HepG2 (cell line): ENCODE results near the gene CHDH. TPM values are rescaled to one million over a fixed set of nuclear protein-coding genes. Genes with fewer than 3 reads are reported as not detected.

Experiments used
- FOXP4 ChIP-seq: sonication (generic); formaldehyde crosslinking; IDR thresholded peaks from 2 replicates; pipeline ENCODE4 v1.4.0; 2020; ENCODE audit warnings: missing genetic modification reagents
- HCFC1 ChIP-seq: fragments of 150-350 bp; IDR thresholded peaks from 2 replicates; pipeline ENCODE4 v1.6.1; 2014; ENCODE audit warnings: low read depth, low read length
- HMGA1 ChIP-seq: sonication (generic); formaldehyde crosslinking; conservative IDR thresholded peaks from 2 replicates; pipeline ENCODE4 v1.4.0; 2020; ENCODE audit warnings: missing genetic modification reagents
- MYPOP ChIP-seq: sonication (generic); formaldehyde crosslinking; IDR thresholded peaks from 2 replicates; pipeline ENCODE4 v1.8.1; 2023; ENCODE audit warnings: mild to moderate bottlenecking, moderate library complexity, missing genetic modification reagents
- NRL ChIP-seq: sonication (generic); formaldehyde crosslinking; IDR thresholded peaks from 2 replicates; pipeline ENCODE4 v1.5.0; 2020; ENCODE audit warnings: missing genetic modification reagents, mild to moderate bottlenecking, moderate library complexity, borderline replicate concordance
- PRDM10 ChIP-seq: sonication (generic); formaldehyde crosslinking; IDR thresholded peaks from 2 replicates; pipeline ENCODE4 v1.4.0; 2020; ENCODE audit warnings: low read depth, missing genetic modification reagents
- REXO4 ChIP-seq: sonication (generic); formaldehyde crosslinking; IDR thresholded peaks from 2 replicates; pipeline ENCODE4 v1.8.0; 2022; ENCODE audit warnings: missing genetic modification reagents, mild to moderate bottlenecking, borderline replicate concordance
- SOX6 ChIP-seq, 2 experiments: fragments of 450-650 bp in 1 of 2; sonication (generic) in 1 of 2; formaldehyde crosslinking in 1 of 2; IDR thresholded peaks; 2 replicates each; pipeline versions ENCODE4 v1.4.0 to v1.6.1; 2017 to 2020; ENCODE audit warnings: antibody characterized with exemption in 1 of 2, mild to moderate bottlenecking in 1 of 2, missing genetic modification reagents in 1 of 2
- TRIM24 ChIP-seq: sonication (generic); formaldehyde crosslinking; IDR thresholded peaks from 2 replicates; pipeline ENCODE4 v1.8.0; 2022; ENCODE audit warnings: mild to moderate bottlenecking, missing genetic modification reagents
- U2AF1 ChIP-seq: fragments of 200-400 bp; formaldehyde crosslinking; optimal IDR thresholded peaks from 2 replicates; pipeline ENCODE3; 2017; ENCODE audit warnings: mild to moderate bottlenecking, low read depth, low read length
- YEATS4 ChIP-seq: sonication (generic); formaldehyde crosslinking; IDR thresholded peaks from 2 replicates; pipeline ENCODE4 v1.4.0; 2020; ENCODE audit warnings: missing genetic modification reagents, borderline replicate concordance
- ZBTB1 ChIP-seq: sonication (generic); formaldehyde crosslinking; IDR thresholded peaks from 2 replicates; pipeline ENCODE4 v1.4.0; 2020; ENCODE audit warnings: missing genetic modification reagents, borderline replicate concordance
- ZEB1 ChIP-seq: IDR thresholded peaks from 2 replicates; pipeline ENCODE4 v1.6.1; 2012; ENCODE audit warnings: mild to moderate bottlenecking, low read depth, inconsistent platforms; ENCODE audit not compliant: insufficient replicate concordance
- ZFP36L2 ChIP-seq: sonication (generic); formaldehyde crosslinking; IDR thresholded peaks from 2 replicates; pipeline ENCODE4 v1.4.0; 2020; ENCODE audit warnings: missing genetic modification reagents
- ZNF234 ChIP-seq: sonication (generic); formaldehyde crosslinking; conservative IDR thresholded peaks from 2 replicates; pipeline ENCODE4 v1.5.1; 2020; ENCODE audit warnings: mild to moderate bottlenecking, missing genetic modification reagents
- ZNF687 ChIP-seq: sonication (generic); formaldehyde crosslinking; IDR thresholded peaks from 2 replicates; pipeline ENCODE4 v1.5.1; 2020; ENCODE audit warnings: mild to moderate bottlenecking, missing genetic modification reagents, moderate library complexity
- ZSCAN30 ChIP-seq: sonication (generic); formaldehyde crosslinking; IDR thresholded peaks from 2 replicates; pipeline ENCODE4 v1.5.0; 2020; ENCODE audit warnings: mild to moderate bottlenecking, missing genetic modification reagents
- polyA plus RNA-seq, 8 experiments: library from polyadenylated mRNA; depleted of rRNA in 3 of 8; stranded (reverse) in 7 of 8; unstranded in 1 of 8; fragments of >200 nt; fragmentation: Illumina TruSeq in 4 of 8; extraction: Trizol in 4 of 8; gene quantifications; 2 replicates each; pipeline versions ENCODE4 v1.2.1 to v1.2.3, GENCODE V29; 2011 to 2016; ENCODE audit warnings: low read depth in 4 of 8, missing spikeins in 1 of 8, mixed read lengths in 1 of 8; ENCODE audit not compliant: insufficient read depth in 1 of 8
- total RNA-seq, 5 experiments: library from RNA; depleted of rRNA; stranded (reverse); fragments of >200 nt; fragmentation: Illumina TruSeq; extraction: Trizol; gene quantifications; 2 replicates each; pipeline ENCODE4 v1.2.3, GENCODE V29; 2016; ENCODE audit warnings: low read depth in 1 of 5

Gene CHDH
- total and polyA plus RNA-seq, 2 of the 13 experiments (the other 11 are each of a cell fraction or from before 2014, with no cell fraction given): 28.1 to 48.9 TPM

- peak; percentile 42; the same call in 1 of the 2 replicates for TF ChIP-seq FOXP4 (CRISPR knock-in tag)
- TF ChIP-seq ZNF687 (CRISPR knock-in tag): peak; percentile 93
- no peak for TF ChIP-seq ZEB1
- TF ChIP-seq SOX6 (IDR thresholded peaks at IDR 0.05): no peak
- peak; percentile 62 for TF ChIP-seq SOX6 (CRISPR knock-in tag; IDR thresholded peaks at IDR 0.05)
- no peak for TF ChIP-seq ZNF234
- peak; percentile 60; the same call in 1 of the 2 replicates for TF ChIP-seq ZBTB1 (CRISPR knock-in tag)
- TF ChIP-seq MYPOP (CRISPR knock-in tag): no peak; the same call in 1 of the 2 replicates
- TF ChIP-seq PRDM10 (CRISPR knock-in tag): peak; percentile 75
- no peak for TF ChIP-seq TRIM24 (CRISPR knock-in tag)
- peak; percentile 75; the same call in 1 of the 2 replicates for TF ChIP-seq YEATS4 (CRISPR knock-in tag)
- TF ChIP-seq HMGA1: no peak
- peak; percentile 75; the same call in 1 of the 2 replicates for TF ChIP-seq NRL (CRISPR knock-in tag)
- TF ChIP-seq ZSCAN30 (CRISPR knock-in tag): no peak
- no peak for TF ChIP-seq U2AF1
- no peak for TF ChIP-seq REXO4 (CRISPR knock-in tag)
- TF ChIP-seq HCFC1: peak; percentile 65
- 0 out of 2 replicates have a peak, but pooled peaks have one; percentile 32 for TF ChIP-seq ZFP36L2
Observed at GRCh38 chr3:53881691-53882593, 35.7 kb upstream of the CHDH start, which contains the start of gene ACTR8 (continued).
